Measurements from ENCODE around the gene PPP1R8. TPM values are rescaled to one million over a fixed set of nuclear protein-coding genes. Genes with fewer than 3 reads are reported as not detected.
"Not testable (repeated sequence)": the region's sequence is repeated elsewhere in the genome, so short reads cannot be mapped to it uniquely, and the experiment has no call there.

Gene PPP1R8
- total and polyA plus RNA-seq, 9 of the 15 experiments (the other 6 are each of a cell fraction or from before 2014, with no cell fraction given): 16.2 to 107 (median 75.3) TPM

- H3K4me2 ChIP-seq (ENCODE audit: insufficient read depth, low read length); H3K9me3 ChIP-seq (replicated peaks; ENCODE audit: control insufficient read depth, insufficient read depth, low read depth, low read length); H3K79me2 ChIP-seq (ENCODE audit: control insufficient read depth, insufficient read depth, low read length); H3K9me1 ChIP-seq (ENCODE audit: control insufficient read depth, insufficient read depth, low read length); H2AFZ ChIP-seq (ENCODE audit: low read depth, low read length); H3K9ac ChIP-seq (ENCODE audit: insufficient read depth in 1 of 2, low read depth in 2 of 2, low read length in 2 of 2); H3K4me3 ChIP-seq; BruUV-seq (replicated peaks); H3K36me3 ChIP-seq (ENCODE audit: control insufficient read depth, insufficient read depth, low read length); DNase-seq (ENCODE audit: extremely low read depth in 1 of 4, low spot score in 3 of 4); ATAC-seq; in situ Hi-C loops (cut with MboI); FAIRE-seq; H3K27me3 ChIP-seq (ENCODE audit: control insufficient read depth in 2 of 2, insufficient read depth in 2 of 2, low read length in 2 of 2); H3K27ac ChIP-seq (ENCODE audit: extremely low read depth, low read depth, low read length); H4K20me1 ChIP-seq (replicated peaks; ENCODE audit: control insufficient read depth, insufficient read depth, low read length); TF ChIP-seq FOXM1 (IDR thresholded peaks at IDR 0.05; ENCODE audit: low read depth): not testable (repeated sequence)
- TF ChIP-seq FOXM1 (CRISPR knock-in tag; IDR thresholded peaks at IDR 0.05; ENCODE audit: low read depth): 0 out of 2 replicates have a peak, but pooled peaks have one; percentile 28
- peaks cover 5 to 15% of the 10 kb centered on the region in 2 experiments; a peak in 4 of 5 replicates for H3K4me1 ChIP-seq (replicated peaks in 1 of 2; ENCODE audit: control insufficient read depth in 2 of 2, insufficient read depth in 2 of 2, low read length in 2 of 2)
- whole genome bisulfite sequencing (ENCODE audit: insufficient coverage, low coverage, missing lambda C conversion rate): 53% methylated on average over 11 of the region's 11 CpGs
- intact Hi-C loops (cut with micrococcal nuclease): loop anchor here (5.0 kb wide), 2 partner anchors 80 to 1020 kb away; no protein-coding TSS in a partner anchor
- ChIA-PET POLR2A (interaction anchor here (0.6 to 2.4 kb wide), 7 partner anchors 9 to 722 kb away, joined by 3 to 12 read pairs (median 3); no protein-coding TSS in a partner anchor), CTCF (ENCODE audit: low intra/inter-chr PET ratio) (interaction anchor here (0.6 to 3.9 kb wide), 4 partner anchors 90 to 796 kb away, joined by 4 to 44 read pairs (median 8); no protein-coding TSS in a partner anchor)
These were observed 27.0 kb downstream of the PPP1R8 start for GRCh38 chr1:27857552-27857951.

DNA sequence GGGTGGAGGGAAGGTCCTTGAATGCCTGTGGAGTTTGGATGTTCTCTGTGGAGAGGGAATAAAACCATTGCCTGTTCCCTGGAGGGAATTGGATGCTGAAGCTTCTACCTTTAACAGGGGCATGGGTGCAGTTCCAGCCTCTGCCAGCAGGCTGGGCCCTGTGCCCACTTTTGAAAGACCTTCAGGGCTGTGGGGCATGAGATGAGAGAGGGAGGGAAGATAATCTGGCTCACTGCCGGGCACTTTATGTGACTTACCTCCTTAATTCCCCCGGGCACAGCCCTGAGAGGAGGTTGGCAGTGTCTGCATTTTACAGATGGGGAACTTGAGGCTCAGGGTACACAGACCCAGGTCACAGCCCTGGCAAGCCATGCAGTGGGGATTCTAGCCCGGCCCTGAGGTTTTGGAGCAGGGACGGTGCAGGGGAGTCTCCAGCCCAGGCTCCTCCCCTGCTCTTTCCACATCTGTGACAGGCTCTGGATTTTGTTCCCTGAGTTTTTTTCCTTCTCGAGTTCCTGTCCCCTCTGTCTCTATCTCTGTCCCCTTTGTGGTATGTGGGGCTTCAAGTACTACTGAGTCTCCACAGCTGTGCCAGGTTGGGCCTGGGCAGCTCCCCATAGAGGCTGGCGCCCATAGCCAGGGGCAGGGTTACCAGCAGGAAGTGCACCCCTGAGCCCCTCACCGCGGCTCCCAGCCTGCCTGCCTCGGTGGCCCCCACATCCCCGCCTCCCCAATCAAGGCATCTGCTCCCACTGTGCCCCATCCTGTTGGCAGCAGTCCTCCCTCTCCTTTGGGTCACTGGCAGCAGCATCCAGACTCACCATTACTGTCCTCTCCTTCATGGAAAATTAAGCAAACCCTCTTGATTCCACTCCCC, 27.7 kb downstream of the PPP1R8 start:
- no peaks in the 10 kb centered on the region for H3K27me3 ChIP-seq (ENCODE audit: control insufficient read depth in 2 of 2, insufficient read depth in 2 of 2, low read length in 2 of 2)
- DNase-seq (ENCODE audit: extremely low read depth in 1 of 4, low spot score in 3 of 4) (peak; percentile 69 to 90 (median 76)), FAIRE-seq (peak; percentile 90), ATAC-seq (peak; percentile 92)
- ChIA-PET CTCF (ENCODE audit: low intra/inter-chr PET ratio) (interaction anchor here (0.5 to 3.9 kb wide), 7 partner anchors 89 to 796 kb away, joined by 3 to 44 read pairs (median 4); partner anchors contain the start of gene PHACTR4), POLR2A (interaction anchor here (0.6 to 2.4 kb wide), 5 partner anchors 9 to 722 kb away, joined by 3 to 12 read pairs (median 3); no protein-coding TSS in a partner anchor)
- H3K9me3 ChIP-seq (replicated peaks; ENCODE audit: control insufficient read depth, insufficient read depth, low read depth, low read length): no peaks in the 10 kb centered on the region
- H3K4me3 ChIP-seq: no peak overlapping the region
- intact Hi-C loops (cut with micrococcal nuclease) (loop anchor here (1.0 to 5.0 kb wide), 5 partner anchors 79 to 1019 kb away; no protein-coding TSS in a partner anchor), in situ Hi-C loops (cut with MboI) (no loop called here)
- H2AFZ ChIP-seq (ENCODE audit: low read depth, low read length): peak overlapping the region; percentile 86
- H3K9me1 ChIP-seq (ENCODE audit: control insufficient read depth, insufficient read depth, low read length): no peaks in the 10 kb centered on the region
- WGBS (ENCODE audit: insufficient coverage, low coverage, missing lambda C conversion rate): 62% methylated on average over 9 of the region's 10 CpGs
- H3K4me2 ChIP-seq (ENCODE audit: insufficient read depth, low read length): peak overlapping the region; percentile 40; the same call in 1 of the 2 replicates
- H3K4me1 ChIP-seq (replicated peaks in 1 of 2; ENCODE audit: control insufficient read depth in 2 of 2, insufficient read depth in 2 of 2, low read length in 2 of 2): peaks cover 8 to 23% of the 10 kb centered on the region in 2 experiments; a peak in 4 of 5 replicates
- no peaks in the 10 kb centered on the region for H4K20me1 ChIP-seq (replicated peaks; ENCODE audit: control insufficient read depth, insufficient read depth, low read length)
- no peak overlapping the region for H3K27ac ChIP-seq (ENCODE audit: extremely low read depth, low read depth, low read length)
- H3K9ac ChIP-seq (ENCODE audit: insufficient read depth in 1 of 2, low read depth in 2 of 2, low read length in 2 of 2): peak overlapping the region in 1 of 2 experiments; percentile 58; a peak in 3 of 4 replicates
- H3K79me2 ChIP-seq (ENCODE audit: control insufficient read depth, insufficient read depth, low read length): no peaks in the 10 kb centered on the region
- no TSS peak for BruUV-seq (replicated peaks)
- no peaks in the 10 kb centered on the region for H3K36me3 ChIP-seq (ENCODE audit: control insufficient read depth, insufficient read depth, low read length)
- 0 out of 2 replicates have a peak, but pooled peaks have one; percentile 54 for TF ChIP-seq TCF7 (IDR thresholded peaks at IDR 0.05; ENCODE audit: borderline replicate concordance)
- peak; percentile 71 for TF ChIP-seq MYNN (IDR thresholded peaks at IDR 0.05)
- no peak for TF ChIP-seq MYNN (CRISPR knock-in tag; IDR thresholded peaks at IDR 0.05)
- TF ChIP-seq SUPT5H (IDR thresholded peaks at IDR 0.05): no peak
- TF ChIP-seq RFX5 (IDR thresholded peaks at IDR 0.05; ENCODE audit: low read depth, low read length): no peak
- TF ChIP-seq, protein P1, sequence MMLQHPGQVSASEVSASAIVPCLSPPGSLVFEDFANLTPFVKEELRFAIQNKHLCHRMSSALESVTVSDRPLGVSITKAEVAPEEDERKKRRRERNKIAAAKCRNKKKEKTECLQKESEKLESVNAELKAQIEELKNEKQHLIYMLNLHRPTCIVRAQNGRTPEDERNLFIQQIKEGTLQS (IDR thresholded peaks at IDR 0.05): no peak
- TF ChIP-seq, protein P1 (CRISPR knock-in tag; conservative IDR thresholded peaks at IDR 0.05): no peak
- no peak for TF ChIP-seq SMAD4 (CRISPR knock-in tag; conservative IDR thresholded peaks at IDR 0.05)
- TF ChIP-seq SRF (CRISPR knock-in tag; IDR thresholded peaks at IDR 0.05): peak in 1 of 2 experiments; percentile 50; a peak in 1 of 4 replicates
- peak; percentile 58; the same call in 1 of the 2 replicates for TF ChIP-seq HEY1 (CRISPR knock-in tag; IDR thresholded peaks at IDR 0.05; ENCODE audit: borderline replicate concordance)
- 0 out of 2 replicates have a peak, but pooled peaks have one; percentile 18 for TF ChIP-seq SIN3B (IDR thresholded peaks at IDR 0.05; ENCODE audit: low read depth)

Measured in K562 (cell line).